ENCODE measurements around the gene TTC17. TPM values are rescaled to one million over a fixed set of nuclear protein-coding genes. Genes with fewer than 3 reads are reported as not detected.

Gene TTC17
- total and polyA plus RNA-seq, 9 of the 15 experiments (the other 6 are each of a cell fraction or from before 2014, with no cell fraction given) = 19.7 to 99.1 (median 53.3) TPM

- H2AFZ ChIP-seq (ENCODE audit: low read depth, low read length) = no peak overlapping the region
- FAIRE-seq = no peak
- TF ChIP-seq ZNF354B (CRISPR knock-in tag; IDR thresholded peaks at IDR 0.05) = no peak
- no peak for TF ChIP-seq SRSF1 (IDR thresholded peaks at IDR 0.05; ENCODE audit: low read depth, low read length)
- no peak for TF ChIP-seq PML (IDR thresholded peaks at IDR 0.05; ENCODE audit: low read length)
- no peak for TF ChIP-seq VEZF1 (CRISPR knock-in tag; IDR thresholded peaks at IDR 0.05)
- no peak for TF ChIP-seq MTF1 (CRISPR knock-in tag; IDR thresholded peaks at IDR 0.05; ENCODE audit: borderline replicate concordance)
- TF ChIP-seq ETS1 (conservative IDR thresholded peaks at IDR 0.05; ENCODE audit: control insufficient read depth, low read depth, low read length) = no peak
- TF ChIP-seq PCBP2 (IDR thresholded peaks at IDR 0.05; ENCODE audit: low read depth, low read length, poor library complexity, severe bottlenecking) = no peak
- TF ChIP-seq SMAD2 (IDR thresholded peaks at IDR 0.05; ENCODE audit: low read depth, low read length) = no peak
- TF ChIP-seq ARHGAP35 (IDR thresholded peaks at IDR 0.05; ENCODE audit: partially characterized antibody) = no peak
- no peak for TF ChIP-seq ZNF592 (IDR thresholded peaks at IDR 0.05)
- no peak overlapping the region for H3K27ac ChIP-seq (ENCODE audit: extremely low read depth, low read depth, low read length)
- WGBS (ENCODE audit: insufficient coverage, low coverage, missing lambda C conversion rate) = 92% methylated on average over 2 of the region's 2 CpGs
- no peaks in the 10 kb centered on the region for H4K20me1 ChIP-seq (replicated peaks; ENCODE audit: control insufficient read depth, insufficient read depth, low read length)
- no peaks in the 10 kb centered on the region for H3K79me2 ChIP-seq (ENCODE audit: control insufficient read depth, insufficient read depth, low read length)
- H3K36me3 ChIP-seq (ENCODE audit: control insufficient read depth, insufficient read depth, low read length) = peaks cover 98% of the 10 kb centered on the region
- no peaks in the 10 kb centered on the region for H3K9me1 ChIP-seq (ENCODE audit: control insufficient read depth, insufficient read depth, low read length)
- no peaks in the 10 kb centered on the region for H3K4me1 ChIP-seq (replicated peaks in 1 of 2; ENCODE audit: control insufficient read depth in 2 of 2, insufficient read depth in 2 of 2, low read length in 2 of 2)
- H3K4me2 ChIP-seq (ENCODE audit: insufficient read depth, low read length) = no peak overlapping the region
- H3K4me3 ChIP-seq = no peak overlapping the region
- DNase-seq (ENCODE audit: extremely low read depth in 1 of 4, low spot score in 3 of 4) = no peak
- ChIA-PET POLR2A (interaction anchor here (1.2 to 2.0 kb wide), 3 partner anchors 11 to 30 kb away, joined by 3 to 5 read pairs (median 5); partner anchors contain the start of gene TTC17), CTCF (ENCODE audit: low intra/inter-chr PET ratio) (no interaction called here)
- intact Hi-C loops (cut with micrococcal nuclease) (loop anchor here (5.0 kb wide), 1 partner anchor 89 kb away; no protein-coding TSS in a partner anchor), in situ Hi-C loops (cut with MboI) (no loop called here)
- no peak for ATAC-seq
- no TSS peak for BruUV-seq (replicated peaks)
- no peak overlapping the region for H3K9ac ChIP-seq (ENCODE audit: insufficient read depth in 1 of 2, low read depth in 2 of 2, low read length in 2 of 2)
- H3K27me3 ChIP-seq (ENCODE audit: control insufficient read depth in 2 of 2, insufficient read depth in 2 of 2, low read length in 2 of 2) = no peaks in the 10 kb centered on the region
- H3K9me3 ChIP-seq (replicated peaks; ENCODE audit: control insufficient read depth, insufficient read depth, low read depth, low read length) = no peaks in the 10 kb centered on the region
Measured at GRCh38 chr11:43328482-43328881, 30.2 kb upstream of the TTC17 start.

Data from K562 (cell line).